ENCODE results near the gene ALG8. TPM values are rescaled to one million over a fixed set of nuclear protein-coding genes. Genes with fewer than 3 reads are reported as not detected.

Gene ALG8
- total RNA-seq (2014; rRNA removed; shearing (Covaris generic)) (41.6 and 42.2 TPM in 2 replicates), polyA plus RNA-seq (2016; fragmentation: Nextera tagmentation; extraction: Ambion mirVana) (57.2 and 59.9 TPM in 2 replicates)

DNA sequence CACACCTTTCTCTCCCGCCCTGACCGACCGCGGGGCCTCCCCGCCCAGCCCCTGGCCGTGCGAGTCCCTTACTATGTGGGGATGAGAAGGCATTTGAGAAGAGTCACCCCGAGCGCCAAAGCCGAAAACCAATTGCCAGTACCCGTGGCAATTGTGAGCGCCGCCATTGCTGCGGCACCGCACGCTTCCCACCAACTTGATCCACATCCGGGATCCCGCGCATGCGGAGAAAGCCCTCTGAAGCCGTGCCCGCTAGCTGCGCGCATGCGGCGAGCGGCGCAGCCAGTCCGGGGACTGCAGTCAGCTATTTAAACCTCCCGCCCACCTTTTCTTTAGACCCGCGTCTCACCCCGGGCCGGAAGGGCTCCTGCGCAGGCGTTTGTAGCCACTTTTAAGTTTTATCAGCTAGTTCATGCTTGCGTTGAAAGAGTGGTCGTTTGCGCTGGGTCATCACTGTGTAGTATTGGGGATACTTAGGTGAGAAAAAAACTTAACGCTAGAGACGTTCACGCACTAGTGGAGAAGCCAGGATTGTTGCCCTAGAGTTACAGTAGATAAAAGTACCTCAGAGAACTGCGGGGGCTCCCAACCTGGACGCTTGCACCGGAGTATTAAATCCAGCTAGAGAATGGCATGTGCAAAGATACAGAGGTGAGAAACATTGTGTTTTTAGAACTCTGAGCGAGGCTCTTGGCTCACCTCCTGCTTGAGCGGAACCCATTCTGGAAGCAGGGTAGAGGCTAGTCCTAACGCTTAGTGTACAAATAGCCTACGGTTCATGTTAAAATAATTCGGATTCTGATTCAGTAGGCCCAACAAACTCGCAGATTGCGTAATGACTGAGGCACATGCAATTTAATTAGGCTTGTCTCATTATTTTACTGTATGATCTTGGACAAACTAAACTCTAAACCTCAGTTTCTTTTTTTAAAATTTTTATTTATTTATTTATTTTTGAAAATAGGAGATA, at the start of gene ALG8:
Gene ALG8, minus strand, starts transcription at position 205 of the 970 bp plus-strand sequence. Its CDS starts 38 bp downstream, at position 167.
- H3K79me2 ChIP-seq (ENCODE audit: insufficient read depth), result peaks cover 61% of the 10 kb centered on the region
- H3K9me2 ChIP-seq (ENCODE audit: insufficient read depth), result no peaks in the 10 kb centered on the region
- no peaks in the 10 kb centered on the region for H3K36me3 ChIP-seq (ENCODE audit: low read depth)
- H3K27me3 ChIP-seq (replicated peaks; ENCODE audit: insufficient read depth), result no peaks in the 10 kb centered on the region
- WGBS, 2 experiments (ENCODE audit: low coverage in 1 of 2, low lambda C conversion rate in 2 of 2, missing lambda C conversion rate in 2 of 2), result 1 to 2% methylated on average over 44 to 52 of the region's 52 CpGs
- H4K20me1 ChIP-seq (ENCODE audit: insufficient read depth), result no peaks in the 10 kb centered on the region
- in situ Hi-C loops (cut with MboI), result loop anchor here (25.0 kb wide), 1 partner anchor 423 kb away; the partner anchor contains the start of gene NARS2
- H2AFZ ChIP-seq, result peak within 1 kb of the TSS; percentile 94
- H3K27ac ChIP-seq, result peak within 1 kb of the TSS; percentile 81
- peaks cover 11% of the 10 kb centered on the region for H3K4me1 ChIP-seq (ENCODE audit: insufficient read depth)
- H3K9ac ChIP-seq, result peak within 1 kb of the TSS; percentile 94
- TF ChIP-seq EZH2phosphoT487 (IDR thresholded peaks at IDR 0.05; ENCODE audit: insufficient read depth, low read depth), result no peak
- TF ChIP-seq EZH2 (IDR thresholded peaks at IDR 0.05; ENCODE audit: insufficient read depth, poor library complexity, severe bottlenecking), result no peak
- H3K4me3 ChIP-seq, result peak within 1 kb of the TSS; percentile 92
- DNase-seq, result peak; percentile 100
- no peaks in the 10 kb centered on the region for H3F3A ChIP-seq (ENCODE audit: insufficient read depth)
- peak within 1 kb of the TSS; percentile 87 for H3K4me2 ChIP-seq (ENCODE audit: unreplicated experiment)
- no peaks in the 10 kb centered on the region for H3K9me3 ChIP-seq (ENCODE audit: low read depth)

DNA sequence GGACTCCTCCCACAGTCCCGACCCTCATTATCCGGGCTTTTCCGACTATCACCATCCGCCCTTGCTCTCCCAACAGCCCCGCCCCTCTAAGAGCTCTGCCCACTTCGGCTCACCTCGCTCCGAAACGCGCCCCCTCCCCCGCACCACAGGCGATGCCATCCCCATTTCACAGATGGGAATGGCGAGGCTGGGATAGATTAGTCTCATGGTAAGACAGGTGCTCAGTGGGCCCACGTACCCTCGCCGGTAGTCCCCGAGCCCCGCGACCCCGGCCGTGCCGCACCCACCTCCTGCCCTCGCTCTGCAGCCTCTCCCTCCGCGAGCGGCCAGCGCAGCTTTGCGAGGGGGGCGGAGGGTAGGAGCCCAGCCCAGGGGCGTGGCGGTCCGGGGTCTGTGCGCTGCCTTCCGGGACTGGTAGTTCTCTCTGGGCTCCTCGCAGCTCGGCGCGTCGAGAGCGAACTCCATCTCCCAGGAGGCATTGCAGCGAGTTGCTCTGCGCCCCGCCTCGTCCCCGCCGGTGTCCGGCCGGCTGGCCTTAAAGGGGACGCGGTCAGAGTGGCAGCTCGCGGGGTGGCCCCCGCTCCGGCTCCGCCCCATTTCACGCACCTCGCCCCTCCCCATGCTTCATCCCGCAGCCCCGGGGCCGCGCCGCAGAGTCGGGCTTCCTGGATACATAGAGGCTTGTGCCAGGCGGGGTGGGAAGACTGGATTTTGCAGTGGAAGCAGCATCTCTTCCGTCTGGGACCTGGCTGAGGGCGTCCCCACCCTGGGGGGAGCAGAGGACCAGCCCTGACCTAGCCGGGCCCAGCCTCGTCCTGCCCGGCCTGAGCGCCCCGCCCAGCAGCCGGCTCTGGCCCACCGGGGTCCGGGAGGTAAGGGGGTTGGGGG, 49.1 kb upstream of the ALG8 start, which contains the start of the genes KCTD21 and USP35:
Gene KCTD21, minus strand, starts transcription at position 341 of the 888 bp plus-strand sequence. CDS start 14,072 bp downstream, outside the sequence.
Gene USP35, plus strand, starts transcription at position 634 of the 888 bp plus-strand sequence. CDS start 7,327 bp downstream, outside the sequence.
- H3K36me3 ChIP-seq (ENCODE audit: low read depth), result no peaks in the 10 kb centered on the region
- peaks cover 89% of the 10 kb centered on the region for H3K79me2 ChIP-seq (ENCODE audit: insufficient read depth)
- TF ChIP-seq EZH2 (IDR thresholded peaks at IDR 0.05; ENCODE audit: insufficient read depth, poor library complexity, severe bottlenecking) (no peak), EZH2phosphoT487 (IDR thresholded peaks at IDR 0.05; ENCODE audit: insufficient read depth, low read depth) (no peak)
- no peaks in the 10 kb centered on the region for H3K9me2 ChIP-seq (ENCODE audit: insufficient read depth)
- peak within 1 kb of the TSS; percentile 95 for H3K27ac ChIP-seq
- no peaks in the 10 kb centered on the region for H3K9me3 ChIP-seq (ENCODE audit: low read depth)
- 1% methylated on average over 59 to 63 of the region's 74 CpGs for WGBS, 2 experiments (ENCODE audit: low coverage in 1 of 2, low lambda C conversion rate in 2 of 2, missing lambda C conversion rate in 2 of 2)
- DNase-seq, result peak; percentile 99
- H3K9ac ChIP-seq, result peak within 1 kb of the TSS; percentile 84
- H3K4me2 ChIP-seq (ENCODE audit: unreplicated experiment), result peak within 1 kb of the TSS; percentile 99
- H3K4me3 ChIP-seq, result peak within 1 kb of the TSS; percentile 93
- H2AFZ ChIP-seq, result peak within 1 kb of the TSS; percentile 86
- no peaks in the 10 kb centered on the region for H3K27me3 ChIP-seq (replicated peaks; ENCODE audit: insufficient read depth)
- H3F3A ChIP-seq (ENCODE audit: insufficient read depth), result peaks cover 29% of the 10 kb centered on the region
- H3K4me1 ChIP-seq (ENCODE audit: insufficient read depth), result peaks cover 28% of the 10 kb centered on the region
- in situ Hi-C loops (cut with MboI), result no loop called here
- H4K20me1 ChIP-seq (ENCODE audit: insufficient read depth), result no peaks in the 10 kb centered on the region

DNA sequence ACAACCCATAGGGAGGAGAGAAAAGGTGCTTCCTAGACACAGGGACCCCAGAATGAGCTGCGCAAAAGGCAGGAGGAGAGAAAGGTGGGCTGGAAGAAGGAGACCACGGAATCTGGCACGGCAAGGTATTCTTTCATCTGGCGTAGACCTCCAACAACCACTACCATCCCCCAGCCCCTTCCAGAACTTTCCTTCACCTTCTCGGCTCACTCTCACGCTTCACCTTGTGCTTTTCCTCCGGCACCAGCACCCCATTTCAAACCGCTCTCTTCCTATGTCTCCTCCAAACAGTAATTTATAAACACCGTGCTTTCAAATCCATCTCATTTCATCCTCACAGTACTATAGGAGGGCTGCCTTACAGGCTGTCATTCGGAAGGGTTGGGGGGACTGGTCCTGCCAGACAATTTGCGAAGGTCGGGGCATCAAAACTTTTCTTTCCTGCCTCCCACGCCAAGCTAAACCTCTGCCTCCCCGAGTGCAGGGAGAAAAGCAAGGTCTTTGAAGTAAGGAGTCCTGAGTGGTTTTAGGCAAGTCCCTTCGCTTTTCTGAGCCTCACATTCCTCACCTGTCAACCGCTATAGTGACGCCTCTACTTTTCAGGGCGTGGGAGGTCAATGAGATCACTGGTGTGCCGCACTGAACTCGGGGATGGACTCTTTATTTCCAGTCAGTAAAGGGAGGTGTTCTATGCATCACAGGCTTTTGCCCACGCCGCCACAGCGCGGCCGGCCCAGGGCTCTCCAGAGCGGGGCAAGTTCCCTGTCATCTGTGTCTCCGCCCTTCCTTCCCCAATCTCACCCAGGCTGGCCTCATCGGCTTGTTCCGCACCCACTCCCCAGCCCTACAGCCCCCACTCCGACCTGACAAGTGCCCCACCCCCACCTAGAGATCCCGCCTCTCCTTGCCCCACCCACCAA, 48.2 kb upstream of the ALG8 start:
- Histone ChIP-seq H3K79me2 (ENCODE audit: insufficient read depth) (peaks cover 90% of the 10 kb centered on the region), H3K9ac (peak overlapping the region; percentile 84), H4K20me1 (ENCODE audit: insufficient read depth) (no peaks in the 10 kb centered on the region), H3K4me3 (peak overlapping the region; percentile 93), H3K9me3 (ENCODE audit: low read depth) (no peaks in the 10 kb centered on the region), H3K27ac (peak overlapping the region; percentile 95), H3F3A (ENCODE audit: insufficient read depth) (peaks cover 25% of the 10 kb centered on the region), H3K27me3 (replicated peaks; ENCODE audit: insufficient read depth) (no peaks in the 10 kb centered on the region), H3K4me2 (ENCODE audit: unreplicated experiment) (peak overlapping the region; percentile 99), H3K36me3 (ENCODE audit: low read depth) (no peaks in the 10 kb centered on the region), H3K4me1 (ENCODE audit: insufficient read depth) (peaks cover 28% of the 10 kb centered on the region), H3K9me2 (ENCODE audit: insufficient read depth) (no peaks in the 10 kb centered on the region), H2AFZ (peak overlapping the region; percentile 63)
- 19 to 27% methylated on average over 22 to 31 of the region's 31 CpGs for WGBS, 2 experiments (ENCODE audit: low coverage in 1 of 2, low lambda C conversion rate in 2 of 2, missing lambda C conversion rate in 2 of 2)
- TF ChIP-seq EZH2 (IDR thresholded peaks at IDR 0.05; ENCODE audit: insufficient read depth, poor library complexity, severe bottlenecking) (no peak), EZH2phosphoT487 (IDR thresholded peaks at IDR 0.05; ENCODE audit: insufficient read depth, low read depth) (no peak)
- peak; percentile 84 for DNase-seq
- in situ Hi-C loops (cut with MboI), result no loop called here

All from GM23248 (cell line).